CD4-positive, alpha-beta T cell (primary cell): Measurements from ENCODE around the gene ANKRD17. TPM values are rescaled to one million over a fixed set of nuclear protein-coding genes. Genes with fewer than 3 reads are reported as not detected.

Experiments
- ATAC-seq: fragments of 200-7000 bp; cut with Tn5 transposase; one replicate; pipeline ENCODE4 v1.10.0; 2022; ENCODE audit warnings: mild to moderate bottlenecking; ENCODE audit not compliant: poor library complexity
- CTCF ChIA-PET: fragments of 350-600 bp; sonication (Branson Sonifier 250); formaldehyde crosslinking; loops from one replicate; lab custom pipeline; 2021; ENCODE audit warnings: antibody characterized with exemption, inconsistent platforms; lab: Charles Lee
- POLR2A ChIA-PET: fragments of 350-600 bp; sonication (Branson Sonifier 250); formaldehyde crosslinking; loops from one replicate; lab custom pipeline; 2021; ENCODE audit warnings: antibody characterized with exemption, inconsistent platforms; lab: Charles Lee
- DNase-seq, 14 experiments: peaks; one replicate each; pipeline ENCODE4 v3.0.0-alpha.2; 2013 to 2020; ENCODE audit warnings: mixed read lengths in 2 of 14
- H3K27ac ChIP-seq, 2 donors: one replicate each; pipeline versions ENCODE4 v1.5.1 to v1.7.0; 2013; ENCODE audit warnings: low read length in 2 of 2, low read depth in 1 of 2, mild to moderate bottlenecking in 1 of 2
- H3K27me3 ChIP-seq, 2 experiments: 1 replicate in 1 of 2; 2 replicates in 1 of 2; pipeline versions ENCODE4 v1.6.1 to v1.7.0; 2013; ENCODE audit warnings: low read length in 2 of 2, control low read depth in 1 of 2, mild to moderate bottlenecking in 1 of 2, moderate library complexity in 1 of 2; ENCODE audit not compliant: insufficient read depth in 2 of 2, control insufficient read depth in 1 of 2
- H3K36me3 ChIP-seq: one replicate; pipeline ENCODE4 v1.6.1; 2013; ENCODE audit warnings: low read length, control low read depth; ENCODE audit not compliant: insufficient read depth
- H3K4me1 ChIP-seq: one replicate; pipeline ENCODE4 v1.6.1; 2013; ENCODE audit warnings: low read length, control low read depth; ENCODE audit not compliant: insufficient read depth
- H3K4me3 ChIP-seq: one replicate; pipeline ENCODE4 v1.5.1; 2013; ENCODE audit warnings: mild to moderate bottlenecking, low read length, moderate library complexity
- H3K9me3 ChIP-seq, 2 experiments: 1 replicate in 1 of 2; 2 replicates in 1 of 2; pipeline versions ENCODE4 v1.6.1 to v1.7.0; 2013; ENCODE audit warnings: low read length in 2 of 2, mild to moderate bottlenecking in 2 of 2, control low read depth in 1 of 2, moderate library complexity in 1 of 2; ENCODE audit not compliant: control insufficient read depth in 1 of 2, insufficient read depth in 1 of 2
- H3K27ac Mint-ChIP-seq: one replicate; pipeline ENCODE4 v1.8.0; 2020; ENCODE audit warnings: mixed read lengths
- H3K27me3 Mint-ChIP-seq: one replicate; pipeline ENCODE4 v1.8.0; 2021; ENCODE audit warnings: mixed read lengths
- H3K36me3 Mint-ChIP-seq: one replicate; pipeline ENCODE4 v1.8.0; 2021; ENCODE audit warnings: low read depth, mixed read lengths
- H3K4me1 Mint-ChIP-seq: one replicate; pipeline ENCODE4 v1.8.0; 2021; ENCODE audit warnings: low read depth, mixed read lengths
- H3K4me3 Mint-ChIP-seq: one replicate; pipeline ENCODE4 v1.8.0; 2020; ENCODE audit warnings: mild to moderate bottlenecking, mixed read lengths
- H3K9me3 Mint-ChIP-seq: one replicate; pipeline ENCODE4 v1.8.0; 2020; ENCODE audit warnings: mixed read lengths
- intact Hi-C, 2 experiments: fragments of 100-400 bp; cut with DNase I in 1 of 2; cut with micrococcal nuclease in 1 of 2; formaldehyde crosslinking; loops; one replicate each; pipeline versions ENCODE4 v1.15.1 to v1.9.0; 2023 to 2025; cut with DNase I, micrococcal nuclease
- total RNA-seq, 174 experiments: library from RNA in 2 of 174; stranded (reverse) in 2 of 174; gene quantifications; one replicate each; pipeline ENCODE4 v1.2.3 and lab custom pipeline; 2021 to 2026
- TF ChIP-seq, protein P1 (sequence below): fragments of 200-600 bp; IDR thresholded peaks from one replicate; pipeline ENCODE4 v1.8.0; 2022; ENCODE audit warnings: antibody characterized with exemption, mild to moderate bottlenecking

ANKRD17 gene
- total RNA-seq, 2 experiments from 2014 or later: 31.9 to 34.1 TPM

DNA sequence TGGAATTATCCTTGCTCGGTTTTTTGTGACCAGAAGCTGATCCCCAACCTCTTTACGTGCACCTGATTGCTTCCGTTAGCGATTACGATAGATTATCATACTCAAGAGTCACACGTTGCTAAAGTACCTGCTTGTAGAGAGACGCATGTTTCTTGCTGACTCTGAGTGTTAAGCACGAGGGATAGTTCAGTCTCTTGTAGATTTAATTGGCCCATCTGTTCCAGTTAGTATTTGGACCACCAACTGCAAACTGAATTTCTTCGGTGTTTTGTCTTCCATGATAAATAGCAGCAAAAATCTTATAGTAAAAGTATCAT lies 188.6 kb downstream of the ANKRD17 start:
- peaks cover 42% of the 10 kb centered on the region for H3K4me1 Mint-ChIP-seq
- intact Hi-C loops: loop anchor here in 1 of 2 experiments (2.0 kb wide), 1 partner anchor 189 kb away; the partner anchor contains the start of gene ANKRD17

DNA sequence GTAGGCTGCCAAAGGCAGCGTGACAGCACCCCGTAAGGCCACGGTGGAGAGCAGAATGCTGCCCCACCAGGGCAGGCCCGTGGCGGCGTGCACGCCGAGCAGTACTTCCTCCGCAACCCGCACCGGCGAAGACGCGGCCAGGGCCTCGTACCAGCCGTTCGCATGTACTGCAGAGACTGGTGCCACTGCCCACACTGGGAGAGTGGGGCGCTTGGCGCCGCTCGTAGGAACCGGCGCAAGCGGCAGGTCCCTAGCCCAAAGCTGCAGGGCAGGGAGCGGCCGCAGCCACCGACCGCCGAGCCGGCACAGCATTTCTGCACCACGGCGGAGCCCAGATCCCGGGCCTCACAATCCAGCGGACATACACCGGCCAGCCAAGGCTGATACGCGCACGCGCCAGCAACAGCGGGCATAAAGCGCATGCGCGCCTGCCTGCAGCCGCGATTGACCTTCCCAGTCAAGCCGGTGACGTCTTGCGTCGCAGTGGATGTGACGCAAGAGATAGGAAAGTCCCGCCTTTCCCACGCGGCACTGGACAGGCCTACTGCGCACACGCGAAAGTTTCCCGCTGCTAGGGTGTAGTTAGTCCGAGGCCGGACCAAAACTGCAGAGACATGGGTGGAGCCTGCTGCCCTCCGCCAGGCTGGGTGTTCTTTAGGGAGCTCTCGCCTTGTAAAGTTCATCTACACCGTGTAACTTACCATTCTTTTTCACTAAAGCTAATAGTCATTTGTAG lies 189.1 kb downstream of the ANKRD17 start, which contains the start of gene COX18:
Gene COX18 (minus strand): TSS at position 379 of the 736 bp plus-strand sequence. CDS start 67 bp downstream, at position 312.
- peak; percentile 75 for ATAC-seq
- DNase-seq: peak; percentile 79 to 99 (median 90)
- peaks cover 27% of the 10 kb centered on the region for H3K4me1 ChIP-seq
- Mint-ChIP-seq H3K36me3 (peaks cover 45% of the 10 kb centered on the region), H3K9me3 (no peaks in the 10 kb centered on the region), H3K27ac (peak within 1 kb of the TSS; percentile 99), H3K4me1 (peaks cover 46% of the 10 kb centered on the region), H3K4me3 (peak within 1 kb of the TSS; percentile 95), H3K27me3 (no peaks in the 10 kb centered on the region)
- no peaks in the 10 kb centered on the region for H3K9me3 ChIP-seq
- ChIA-PET POLR2A (interaction anchor here (0.7 to 6.0 kb wide), 9 partner anchors 10 to 189 kb away, joined by 3 to 63 read pairs (median 4); partner anchors contain the start of gene ANKRD17), CTCF (interaction anchor here (1.3 kb wide), 1 partner anchor 188 kb away, joined by 8 read pairs; the partner anchor contains the start of gene ANKRD17)
- H3K4me3 ChIP-seq: peak within 1 kb of the TSS; percentile 81
- H3K27me3 ChIP-seq: no peaks in the 10 kb centered on the region
- intact Hi-C loops: loop anchor here (1.0 to 10.0 kb wide), 3 partner anchors 155 to 190 kb away; partner anchors contain the start of gene ANKRD17 (in 1 of the 2)
- peak within 1 kb of the TSS; percentile 96 to 99 for H3K27ac ChIP-seq
- TF ChIP-seq, protein P1, sequence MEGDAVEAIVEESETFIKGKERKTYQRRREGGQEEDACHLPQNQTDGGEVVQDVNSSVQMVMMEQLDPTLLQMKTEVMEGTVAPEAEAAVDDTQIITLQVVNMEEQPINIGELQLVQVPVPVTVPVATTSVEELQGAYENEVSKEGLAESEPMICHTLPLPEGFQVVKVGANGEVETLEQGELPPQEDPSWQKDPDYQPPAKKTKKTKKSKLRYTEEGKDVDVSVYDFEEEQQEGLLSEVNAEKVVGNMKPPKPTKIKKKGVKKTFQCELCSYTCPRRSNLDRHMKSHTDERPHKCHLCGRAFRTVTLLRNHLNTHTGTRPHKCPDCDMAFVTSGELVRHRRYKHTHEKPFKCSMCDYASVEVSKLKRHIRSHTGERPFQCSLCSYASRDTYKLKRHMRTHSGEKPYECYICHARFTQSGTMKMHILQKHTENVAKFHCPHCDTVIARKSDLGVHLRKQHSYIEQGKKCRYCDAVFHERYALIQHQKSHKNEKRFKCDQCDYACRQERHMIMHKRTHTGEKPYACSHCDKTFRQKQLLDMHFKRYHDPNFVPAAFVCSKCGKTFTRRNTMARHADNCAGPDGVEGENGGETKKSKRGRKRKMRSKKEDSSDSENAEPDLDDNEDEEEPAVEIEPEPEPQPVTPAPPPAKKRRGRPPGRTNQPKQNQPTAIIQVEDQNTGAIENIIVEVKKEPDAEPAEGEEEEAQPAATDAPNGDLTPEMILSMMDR: no peak
- H3K36me3 ChIP-seq: peaks cover 11% of the 10 kb centered on the region

More for the DNA sequence above, 188.6 kb downstream of the ANKRD17 start:
- Mint-ChIP-seq H3K36me3 (peaks cover 47% of the 10 kb centered on the region), H3K27me3 (no peaks in the 10 kb centered on the region), H3K27ac (peak overlapping the region; percentile 99), H3K4me3 (peak overlapping the region; percentile 95), H3K9me3 (no peaks in the 10 kb centered on the region)
- ATAC-seq (peak; percentile 28), DNase-seq (no peak)
- H3K4me1 ChIP-seq: peaks cover 27% of the 10 kb centered on the region
- H3K27me3 ChIP-seq: no peaks in the 10 kb centered on the region
- ChIA-PET POLR2A (interaction anchor here (0.8 to 6.0 kb wide), 8 partner anchors 10 to 189 kb away, joined by 3 to 63 read pairs (median 4); partner anchors contain the start of gene ANKRD17), CTCF (interaction anchor here (1.3 kb wide), 1 partner anchor 188 kb away, joined by 8 read pairs; the partner anchor contains the start of gene ANKRD17)
- no peaks in the 10 kb centered on the region for H3K9me3 ChIP-seq
- peak overlapping the region; percentile 96 to 99 for H3K27ac ChIP-seq
- H3K4me3 ChIP-seq: peak overlapping the region; percentile 81
- peaks cover 11% of the 10 kb centered on the region for H3K36me3 ChIP-seq
- TF ChIP-seq, protein P1: no peak

DNA sequence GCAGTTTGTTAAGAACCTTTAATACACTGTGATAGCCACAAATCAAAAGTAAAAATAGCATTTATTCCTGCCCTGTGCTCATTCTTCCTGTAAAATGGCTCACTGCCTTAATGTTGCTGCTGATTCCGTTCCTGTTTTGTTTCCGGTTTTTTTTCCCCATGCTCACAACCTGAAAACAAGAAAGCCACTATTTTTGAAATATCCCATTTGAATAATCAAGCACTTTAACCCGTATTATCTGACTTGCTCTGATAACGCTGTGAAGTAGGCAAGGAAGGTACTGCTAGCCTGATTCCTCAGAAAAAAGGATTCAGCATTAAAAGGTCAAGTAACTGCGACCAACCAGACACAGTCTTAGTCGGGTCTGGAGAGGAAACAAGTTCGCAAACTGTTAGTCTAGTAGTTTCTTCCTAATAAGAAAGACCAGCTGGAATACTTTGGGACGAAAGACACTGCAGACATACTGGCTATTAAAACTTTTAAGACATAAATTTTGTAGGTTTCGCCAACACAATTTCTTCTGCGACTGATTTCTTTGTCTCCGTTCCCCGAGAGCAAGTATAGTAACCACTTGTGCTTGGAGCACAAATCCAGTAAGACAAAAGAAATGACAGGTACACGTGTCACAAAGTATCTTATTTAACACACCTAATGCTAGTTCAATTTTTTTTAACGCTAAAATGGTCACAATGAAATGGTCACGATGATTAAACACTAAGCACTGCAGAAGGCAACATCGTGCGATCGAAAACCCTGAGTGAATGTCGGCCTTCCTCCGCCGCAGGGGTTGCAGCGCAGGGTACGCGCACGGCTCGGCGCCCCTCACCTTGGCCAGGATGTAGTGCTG lies 189.9 kb downstream of the ANKRD17 start:
- intact Hi-C loops: loop anchor here in 1 of 2 experiments (1.0 to 10.0 kb wide), 2 partner anchors 156 to 191 kb away; no protein-coding TSS in a partner anchor
- Histone ChIP-seq H3K4me1 (peaks cover 27% of the 10 kb centered on the region), H3K4me3 (peak overlapping the region; percentile 81), H3K27ac (peak overlapping the region; percentile 96 to 99), H3K9me3 (no peaks in the 10 kb centered on the region), H3K27me3 (no peaks in the 10 kb centered on the region), H3K36me3 (peaks cover 16% of the 10 kb centered on the region)
- ChIA-PET POLR2A (interaction anchor here (0.7 to 6.0 kb wide), 3 partner anchors 55 to 190 kb away, joined by 3 to 63 read pairs (median 4); partner anchors contain the start of gene ANKRD17), CTCF (interaction anchor here (0.8 kb wide), 1 partner anchor 189 kb away, joined by 3 read pairs; no protein-coding TSS in a partner anchor)
- ATAC-seq (peak; percentile 7), DNase-seq (peak in 4 of 14 experiments; percentile 26 to 69 (median 62))
- peak overlapping the region; percentile 99 for H3K27ac Mint-ChIP-seq
- H3K27me3 Mint-ChIP-seq: no peaks in the 10 kb centered on the region
- peak overlapping the region; percentile 95 for H3K4me3 Mint-ChIP-seq
- H3K4me1 Mint-ChIP-seq: peaks cover 51% of the 10 kb centered on the region
- peaks cover 47% of the 10 kb centered on the region for H3K36me3 Mint-ChIP-seq
- H3K9me3 Mint-ChIP-seq: no peaks in the 10 kb centered on the region
- TF ChIP-seq, protein P1: no peak
